PFSK-1 (cell line): ENCODE data around the gene SRP9.

ENCODE experiments used
- POLR2AphosphoS5 ChIP-seq: IDR thresholded peaks from 2 replicates; pipeline ENCODE4 v1.6.1; 2012; ENCODE audit warnings: low read depth, mild to moderate bottlenecking, control low read depth, low read length, moderate library complexity
- TAF1 ChIP-seq: IDR thresholded peaks from 2 replicates; pipeline ENCODE4 v1.6.1; 2012; ENCODE audit warnings: low read length, control low read depth, borderline replicate concordance; ENCODE audit not compliant: insufficient read depth

GRCh38 chr1:225778337-225778669 lies 677 bp downstream of the SRP9 start:
- TF ChIP-seq POLR2AphosphoS5: no peak
- peak; percentile 77; the same call in 1 of the 2 replicates for TF ChIP-seq TAF1
